Measurements from ENCODE around the gene TBX2. TPM values are rescaled to one million over a fixed set of nuclear protein-coding genes. Genes with fewer than 3 reads are reported as not detected.
"Not testable (repeated sequence)": the region's sequence is repeated elsewhere in the genome, so short reads cannot be mapped to it uniquely, and the experiment has no call there.

TBX2 gene
- total RNA-seq (under 1 TPM in 1 of 2 experiments, not detected in 1; 0.13 TPM), polyA plus RNA-seq (not detected), total RNA-seq (0 to 0.29 (median 0.04) reads per million in 6 experiments)

- peaks cover 0 to 5% (median 0%) of the 10 kb centered on the region in 3 donors for H3K36me3 Mint-ChIP-seq
- peak within 1 kb of the TSS; percentile 43 to 87 (median 76) for H3K4me3 Mint-ChIP-seq
- POLR2A ChIA-PET: no interaction called here
- peaks cover 23 to 49% (median 48%) of the 10 kb centered on the region in 4 donors for H3K4me1 Mint-ChIP-seq
- H3K9me3 Mint-ChIP-seq: peaks cover 0 to 2% (median 0%) of the 10 kb centered on the region in 9 donors
- H3K27ac Mint-ChIP-seq: peak within 1 kb of the TSS in 3 of 10 donors; percentile 46 to 66 (median 58)
- no peak for DNase-seq
- H3K27me3 Mint-ChIP-seq: peaks cover 32 to 68% (median 49%) of the 10 kb centered on the region in 5 donors
- no peak for ATAC-seq
Measured at GRCh38 chr17:61399131-61400065, at the start of gene TBX2. Gene TBX2, plus strand, starts transcription at chr17:61399843. Its CDS starts 334 bp downstream, at chr17:61400177.

- no peaks in the 10 kb centered on the region for H3K9me3 Mint-ChIP-seq
- no peaks in the 10 kb centered on the region for H3K27me3 Mint-ChIP-seq
- no peaks in the 10 kb centered on the region for H3K4me1 Mint-ChIP-seq
- H3K4me3 Mint-ChIP-seq: no peak overlapping the region
- POLR2A ChIA-PET: no interaction called here
- DNase-seq (no peak), ATAC-seq (no peak)
- no peak overlapping the region for H3K27ac Mint-ChIP-seq
- H3K36me3 Mint-ChIP-seq: no peaks in the 10 kb centered on the region
Measured at GRCh38 chr17:61351745-61352407, 47.8 kb upstream of the TBX2 start.

- Mint-ChIP-seq H3K27ac (no peak overlapping the region), H3K36me3 (no peaks in the 10 kb centered on the region), H3K4me1 (no peaks in the 10 kb centered on the region), H3K27me3 (no peaks in the 10 kb centered on the region), H3K4me3 (no peak overlapping the region), H3K9me3 (no peaks in the 10 kb centered on the region)
- ATAC-seq (no peak), DNase-seq (no peak)
- POLR2A ChIA-PET: no interaction called here
Measured at GRCh38 chr17:61352408-61352770, 47.3 kb upstream of the TBX2 start.

DNA sequence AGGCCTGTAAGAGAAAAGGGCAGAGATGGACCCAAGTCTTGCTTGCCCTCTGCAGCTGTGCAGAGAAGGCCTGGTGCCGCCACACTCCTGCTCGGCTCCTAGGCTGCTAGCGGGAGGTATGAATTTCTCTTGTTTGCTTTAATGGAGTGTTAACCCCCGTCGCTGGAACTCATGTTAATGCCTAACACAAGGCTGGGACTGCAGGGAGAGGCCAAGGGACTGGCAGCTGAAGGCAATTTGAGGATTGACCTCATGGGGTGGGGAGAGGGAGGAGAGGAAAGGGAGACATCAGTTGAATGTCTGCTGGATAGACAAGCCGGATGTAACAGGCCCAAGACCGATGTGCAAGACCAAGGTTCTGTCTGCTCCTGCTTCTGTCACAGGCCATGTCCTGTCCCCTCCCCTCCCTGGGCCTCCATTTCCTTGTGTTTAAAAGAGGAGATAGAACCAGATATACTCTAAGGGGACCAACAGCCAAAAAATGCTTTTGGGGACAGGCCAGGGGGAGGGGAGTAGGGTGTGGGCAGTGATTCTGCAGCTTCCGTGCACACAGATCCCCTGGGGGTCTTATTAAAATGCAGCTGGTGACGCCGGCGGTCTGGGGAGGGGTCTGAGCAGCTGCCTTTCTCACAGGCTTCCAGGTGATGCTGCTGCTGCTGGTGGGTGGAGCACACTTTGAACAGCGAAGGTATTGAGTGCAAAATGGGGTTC, 46.7 kb upstream of the TBX2 start:
- Mint-ChIP-seq H3K36me3 (no peaks in the 10 kb centered on the region), H3K4me1 (no peaks in the 10 kb centered on the region), H3K27me3 (no peaks in the 10 kb centered on the region), H3K27ac (no peak overlapping the region), H3K9me3 (no peaks in the 10 kb centered on the region), H3K4me3 (no peak overlapping the region)
- POLR2A ChIA-PET: no interaction called here
- no peak for DNase-seq
- ATAC-seq: no peak

GRCh38 chr17:61353615-61354014, 46.0 kb upstream of the TBX2 start:
- no peaks in the 10 kb centered on the region for H3K36me3 Mint-ChIP-seq
- H3K9me3 Mint-ChIP-seq: no peaks in the 10 kb centered on the region
- no peaks in the 10 kb centered on the region for H3K27me3 Mint-ChIP-seq
- H3K27ac Mint-ChIP-seq: no peak overlapping the region
- POLR2A ChIA-PET: no interaction called here
- ATAC-seq: no peak
- no peak for DNase-seq
- H3K4me1 Mint-ChIP-seq: peaks cover 0 to 1% (median 0%) of the 10 kb centered on the region in 4 donors
- H3K4me3 Mint-ChIP-seq: no peak overlapping the region

DNA sequence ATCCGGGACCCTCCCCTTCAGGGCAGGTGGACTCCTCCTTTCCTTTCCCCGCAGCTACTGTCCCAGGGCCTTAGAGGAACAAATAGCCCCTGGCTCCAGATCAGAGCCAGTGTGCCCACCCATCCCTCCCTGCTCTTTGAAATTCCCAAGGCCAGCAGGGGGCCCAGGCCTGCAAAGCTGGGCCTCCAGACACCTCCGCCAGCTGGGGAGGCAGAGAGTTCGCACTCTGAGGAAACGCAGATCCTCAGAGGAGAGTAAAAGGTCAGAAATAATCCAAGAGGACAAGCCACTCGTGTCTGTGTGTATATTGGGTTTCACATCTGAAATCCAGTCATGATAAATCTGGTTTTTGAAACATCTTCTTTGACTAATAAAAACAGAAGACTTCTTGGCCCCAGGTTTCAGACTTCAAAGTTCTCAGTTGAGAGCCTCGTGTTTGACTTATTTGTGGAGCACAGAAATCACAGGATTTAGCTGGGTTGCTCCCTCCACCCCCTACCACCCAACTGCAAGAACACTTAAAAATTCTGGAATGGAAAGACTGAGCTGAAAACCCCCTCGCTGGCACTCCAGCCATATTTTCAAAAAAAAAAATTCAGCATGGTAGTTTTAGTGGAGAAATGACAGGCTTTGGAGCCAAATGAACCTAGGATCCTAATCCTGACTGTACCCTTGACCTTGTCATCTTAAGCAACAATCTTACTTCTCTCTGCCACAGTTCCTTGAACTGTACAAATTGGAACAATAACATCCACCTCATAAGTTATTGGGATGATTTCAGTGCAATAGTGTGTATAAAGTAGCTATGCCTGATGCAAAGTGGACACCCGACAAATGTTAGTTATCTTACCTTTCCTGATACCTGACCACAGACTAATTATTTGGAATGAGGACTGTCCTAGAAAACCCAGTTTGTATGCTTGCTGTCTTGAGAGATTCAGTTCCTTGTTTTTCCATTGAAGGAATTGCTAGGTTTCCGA, 44.5 kb upstream of the TBX2 start:
- POLR2A ChIA-PET: no interaction called here
- no peak overlapping the region for H3K4me3 Mint-ChIP-seq
- ATAC-seq: no peak

GRCh38 chr17:61357061-61357460, 42.6 kb upstream of the TBX2 start:
- H3K4me3 Mint-ChIP-seq, H3K27me3 Mint-ChIP-seq, H3K27ac Mint-ChIP-seq, H3K9me3 Mint-ChIP-seq, H3K36me3 Mint-ChIP-seq, POLR2A ChIA-PET, DNase-seq, H3K4me1 Mint-ChIP-seq, ATAC-seq: not testable (repeated sequence)

More for the DNA sequence above, 44.5 kb upstream of the TBX2 start:
- no peaks in the 10 kb centered on the region for H3K9me3 Mint-ChIP-seq
- no peaks in the 10 kb centered on the region for H3K36me3 Mint-ChIP-seq
- H3K27me3 Mint-ChIP-seq: no peaks in the 10 kb centered on the region
- no peak for DNase-seq
- H3K4me1 Mint-ChIP-seq: peaks cover 0 to 5% (median 1%) of the 10 kb centered on the region in 4 donors
- no peak overlapping the region for H3K27ac Mint-ChIP-seq

GRCh38 chr17:61359513-61359912, 40.1 kb upstream of the TBX2 start:
- H3K4me3 Mint-ChIP-seq, DNase-seq, H3K9me3 Mint-ChIP-seq, POLR2A ChIA-PET, H3K27me3 Mint-ChIP-seq, H3K27ac Mint-ChIP-seq, H3K36me3 Mint-ChIP-seq, ATAC-seq, H3K4me1 Mint-ChIP-seq: not testable (repeated sequence)

DNA sequence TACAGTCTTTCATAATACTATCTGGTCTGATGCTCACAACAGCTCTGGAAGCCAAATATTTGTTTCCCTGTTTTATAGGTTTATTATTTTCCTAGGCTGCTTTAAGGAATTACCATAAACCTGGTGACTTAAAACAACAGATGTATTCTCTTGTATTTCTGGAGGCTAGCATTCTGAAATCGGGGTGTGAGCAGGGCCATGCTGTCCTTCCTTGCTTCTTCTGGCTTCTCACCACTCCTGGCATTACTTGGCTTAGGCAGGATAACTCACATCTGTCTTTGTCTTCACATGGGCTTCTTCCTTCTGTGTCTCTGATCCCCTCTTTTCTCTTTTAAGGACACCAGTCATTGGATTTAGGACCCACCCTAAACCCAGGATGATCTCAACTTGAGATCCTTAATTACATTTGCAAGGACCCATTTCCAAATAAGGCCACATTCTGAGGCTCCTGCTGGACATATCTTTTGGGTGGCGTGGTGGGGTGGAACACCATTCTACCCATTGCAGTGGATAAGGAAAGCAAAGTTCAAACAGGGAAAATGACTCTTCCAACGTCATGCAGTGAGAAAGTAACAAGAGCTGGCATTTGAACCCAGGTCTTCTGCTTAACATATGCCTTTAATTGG, 39.2 kb upstream of the TBX2 start:
- Mint-ChIP-seq H3K36me3 (no peaks in the 10 kb centered on the region), H3K9me3 (no peaks in the 10 kb centered on the region), H3K4me3 (no peak overlapping the region), H3K4me1 (peaks cover 0 to 5% (median 1%) of the 10 kb centered on the region in 4 donors), H3K27me3 (no peaks in the 10 kb centered on the region), H3K27ac (peak overlapping the region in 1 of 10 donors; percentile 6)
- POLR2A ChIA-PET: no interaction called here
- DNase-seq (no peak), ATAC-seq (no peak)

DNA sequence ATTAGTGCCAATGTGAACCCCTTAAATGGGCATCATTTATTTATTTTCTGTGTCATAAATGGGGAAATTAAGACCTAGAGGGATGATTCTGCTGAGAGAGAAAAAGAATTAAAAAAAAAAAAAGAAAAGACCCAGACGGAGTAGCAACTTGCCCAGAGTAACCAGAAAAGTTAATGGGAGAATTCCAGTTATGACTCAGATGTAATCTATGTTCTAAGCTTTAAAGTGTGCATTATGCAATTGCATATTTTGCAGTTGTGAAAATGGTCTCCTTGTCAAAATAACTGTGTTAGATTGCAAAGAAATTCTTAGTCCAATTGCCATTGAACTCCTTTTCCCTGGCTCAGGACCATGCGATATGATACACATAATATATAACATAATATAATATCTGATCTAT, 38.6 kb upstream of the TBX2 start:
- ATAC-seq: no peak
- no peaks in the 10 kb centered on the region for H3K9me3 Mint-ChIP-seq
- H3K27ac Mint-ChIP-seq: peak overlapping the region in 1 of 10 donors; percentile 6
- no peaks in the 10 kb centered on the region for H3K36me3 Mint-ChIP-seq
- no peak for DNase-seq
- POLR2A ChIA-PET: no interaction called here
- peaks cover 0 to 5% (median 1%) of the 10 kb centered on the region in 4 donors for H3K4me1 Mint-ChIP-seq
- H3K4me3 Mint-ChIP-seq: no peak overlapping the region
- H3K27me3 Mint-ChIP-seq: no peaks in the 10 kb centered on the region

- peaks cover 0 to 5% (median 1%) of the 10 kb centered on the region in 4 donors for H3K4me1 Mint-ChIP-seq
- no peak overlapping the region for H3K27ac Mint-ChIP-seq
- no peak overlapping the region for H3K4me3 Mint-ChIP-seq
- no peaks in the 10 kb centered on the region for H3K9me3 Mint-ChIP-seq
- H3K27me3 Mint-ChIP-seq: no peaks in the 10 kb centered on the region
- ATAC-seq (no peak), DNase-seq (no peak)
- H3K36me3 Mint-ChIP-seq: no peaks in the 10 kb centered on the region
- POLR2A ChIA-PET: no interaction called here
Measured at GRCh38 chr17:61362396-61362795, 37.2 kb upstream of the TBX2 start.
